HCEC 1CT (cell line): ENCODE data around the gene MYL4.
A peak's percentile ranks its signal among the peaks of the same experiment; 100 is the strongest.
"Not testable (repeated sequence)": the region's sequence is repeated elsewhere in the genome, so short reads cannot be mapped to it uniquely, and the experiment has no call there.

Source experiments
- DNase-seq: peaks from one replicate; pipeline ENCODE4 v3.0.0-alpha.2; 2017

The MYL4 gene

DNA sequence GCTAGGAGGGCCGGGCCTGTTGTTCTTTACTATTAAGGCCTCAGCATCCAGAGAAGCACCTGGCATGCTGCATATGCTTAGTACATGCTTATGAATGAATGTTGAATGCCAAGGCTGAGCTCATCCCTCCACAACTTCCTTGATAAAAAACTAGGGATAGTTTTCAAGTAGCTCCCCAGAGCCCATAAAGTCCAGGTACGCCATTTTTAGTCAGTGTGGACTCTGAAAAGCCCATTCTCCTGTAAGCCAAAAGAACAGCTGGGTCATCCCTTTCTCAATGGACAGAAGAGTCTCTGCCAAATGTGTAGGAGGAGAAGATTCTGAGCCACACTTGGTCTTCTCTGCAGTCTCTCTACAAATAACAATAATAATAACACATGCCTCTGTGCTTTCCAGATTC, 35.5 kb downstream of the MYL4 start:
- DNase-seq, result no peak

DNA sequence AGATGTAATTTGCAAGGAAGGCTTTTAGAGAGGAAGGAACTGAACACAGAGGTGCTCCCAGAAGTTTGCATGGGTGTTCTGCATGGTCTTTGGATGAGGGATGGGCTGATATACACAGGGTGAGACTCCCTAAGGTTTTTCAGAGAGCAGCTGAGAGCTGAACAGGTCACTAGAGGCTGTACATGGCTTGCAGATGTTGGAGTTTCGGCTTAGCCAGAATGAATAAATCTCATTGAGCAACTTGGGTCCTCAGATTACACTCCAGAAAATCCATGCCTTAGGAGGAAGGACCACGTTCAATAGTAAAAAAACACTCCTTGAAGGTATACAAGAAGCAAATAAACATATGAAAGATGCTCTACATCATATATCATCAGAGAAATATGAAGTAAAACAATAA, 37.0 kb downstream of the MYL4 start:
- no peak for DNase-seq

DNA sequence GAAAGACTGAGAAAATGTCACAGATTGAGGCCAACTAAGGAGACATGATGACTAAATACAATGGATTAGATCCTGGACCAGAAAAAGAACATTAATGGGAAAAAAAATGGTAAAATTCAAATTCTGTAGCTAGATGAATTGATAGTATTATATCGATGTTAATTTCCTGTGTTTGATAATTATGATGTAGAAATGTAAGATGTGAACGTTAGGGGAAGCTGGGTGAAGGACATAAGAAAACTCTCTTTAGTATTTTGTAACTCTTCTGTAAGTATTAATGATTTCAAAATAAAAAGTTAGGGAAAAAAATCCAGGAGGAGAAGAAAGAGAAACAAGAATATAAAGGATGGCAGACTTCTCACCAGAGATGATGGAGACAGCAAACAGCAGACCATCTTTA, 41.7 kb downstream of the MYL4 start:
- DNase-seq, result no peak

DNA sequence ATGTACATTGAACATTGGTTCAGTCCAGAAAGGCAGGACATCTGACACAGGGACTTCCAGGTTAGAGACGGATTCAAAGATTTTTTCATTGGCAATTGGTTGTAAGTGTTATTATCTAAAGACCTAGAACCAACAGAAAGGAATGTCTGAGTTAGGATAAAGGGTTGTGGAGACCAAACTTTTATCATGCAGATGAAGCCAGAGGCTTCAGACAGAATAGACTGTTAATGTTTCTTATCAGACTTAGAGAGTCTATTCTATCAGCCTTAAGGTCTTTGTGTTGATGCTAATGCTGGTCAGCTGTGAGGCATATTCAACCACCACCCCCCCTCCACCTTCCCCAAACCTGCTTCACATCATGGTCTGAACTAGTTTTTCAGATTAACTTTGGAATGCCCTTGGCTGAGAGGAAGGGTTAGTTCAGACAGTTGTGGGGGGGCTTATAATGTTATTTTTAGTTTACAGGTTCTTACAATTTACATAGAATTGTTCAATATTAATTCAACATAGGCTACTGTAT, 42.3 kb downstream of the MYL4 start:
- DNase-seq, result no peak

DNA sequence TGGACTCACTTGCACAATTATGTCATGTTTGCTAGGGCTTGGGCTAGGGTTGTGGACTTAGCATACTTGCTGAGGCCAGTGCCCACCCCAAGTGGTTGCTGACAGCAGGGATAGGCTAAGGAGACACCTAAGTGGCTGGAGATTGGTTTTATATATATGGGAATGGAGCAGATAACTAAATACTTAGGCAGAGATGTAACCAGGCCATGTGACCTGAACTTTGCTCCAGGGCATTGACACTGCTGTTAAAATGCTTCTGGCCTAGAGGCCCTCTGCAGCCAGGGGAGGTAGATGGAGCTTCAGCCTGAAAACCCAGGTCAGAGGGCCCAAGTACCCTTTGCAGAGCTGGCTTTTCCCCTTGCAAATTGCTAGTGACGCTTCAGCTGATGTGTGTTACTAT, 43.1 kb downstream of the MYL4 start:
- no peak for DNase-seq

DNA sequence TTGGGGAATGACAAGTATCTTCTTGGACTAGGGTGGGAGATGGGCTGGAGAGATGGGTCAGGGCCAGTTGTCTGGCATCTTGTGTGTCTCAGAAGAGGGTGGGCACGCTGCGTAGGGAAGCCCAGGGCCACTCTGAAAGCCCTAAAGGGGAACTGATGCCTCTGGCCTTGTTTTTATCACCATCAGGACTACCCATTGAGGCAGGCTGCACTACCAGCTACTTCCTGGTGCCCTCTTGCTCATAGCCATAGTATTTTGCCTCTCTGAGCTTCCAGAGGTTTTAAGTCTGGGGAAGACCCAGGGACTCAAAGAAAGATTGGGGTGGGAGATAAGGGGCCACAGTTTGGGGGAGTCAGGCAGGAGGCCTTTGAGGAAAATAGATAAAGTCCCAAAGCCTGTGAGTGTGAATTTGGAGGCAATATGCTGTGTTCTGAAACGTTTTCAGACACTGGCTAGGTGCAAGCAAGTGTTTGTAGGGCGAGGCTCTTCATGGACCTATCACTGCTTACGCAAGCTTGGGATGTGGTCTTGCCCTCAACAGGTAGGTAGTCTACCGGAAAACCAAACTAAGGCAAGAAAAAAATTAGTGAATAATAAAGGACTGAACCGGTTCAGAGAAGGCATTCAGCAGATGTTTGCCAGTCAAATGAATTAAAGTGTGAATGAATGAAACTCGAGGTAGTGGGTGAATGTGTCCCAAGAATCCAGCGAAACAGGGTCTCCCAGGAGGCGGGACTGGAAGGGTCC, 43.8 kb downstream of the MYL4 start:
- DNase-seq, result no peak

DNA sequence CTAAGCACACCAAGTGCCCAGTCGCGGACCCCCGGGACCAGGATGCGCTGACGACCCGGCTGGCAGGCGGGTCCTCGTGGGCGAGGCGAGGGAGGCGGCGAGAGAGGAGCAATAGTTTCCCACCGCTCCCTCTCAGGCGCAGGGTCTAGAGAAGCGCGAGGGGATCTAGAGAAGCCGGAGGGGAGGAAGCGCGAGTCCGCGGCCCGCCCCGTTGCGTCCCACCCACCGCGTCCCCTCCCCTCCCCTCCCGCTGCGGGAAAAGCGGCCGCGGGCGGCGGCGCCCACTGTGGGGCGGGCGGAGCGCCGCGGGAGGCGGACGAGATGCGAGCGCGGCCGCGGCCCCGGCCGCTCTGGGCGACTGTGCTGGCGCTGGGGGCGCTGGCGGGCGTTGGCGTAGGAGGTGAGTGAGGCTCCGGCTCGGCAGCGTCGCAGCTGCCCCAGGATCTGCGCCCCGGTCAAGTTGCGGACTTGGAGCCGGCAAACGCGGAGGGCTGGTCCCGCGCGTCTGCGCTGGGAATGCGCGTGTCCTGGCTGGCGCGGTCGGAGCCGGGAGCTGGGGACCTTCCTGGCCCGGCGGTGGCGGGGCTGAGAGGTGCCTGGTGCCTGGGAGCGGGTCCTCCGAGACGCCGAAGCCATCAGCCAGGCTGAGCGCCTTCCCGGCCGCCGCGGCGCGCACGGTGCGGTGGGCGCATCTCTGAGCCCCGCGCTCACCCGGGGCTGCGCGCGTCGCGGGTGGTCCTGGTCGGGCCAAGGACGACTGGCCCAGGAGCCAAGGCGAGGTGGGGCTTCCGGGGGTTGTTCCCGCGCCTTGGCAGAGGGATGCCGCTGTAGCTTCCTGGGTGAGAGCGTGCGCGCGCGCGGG, 44.6 kb downstream of the MYL4 start, which contains the start of gene ITGB3:
TSS of gene ITGB3 (plus strand) at position 287 of the 862 bp plus-strand sequence. CDS start at position 322, 35 bp downstream.
- DNase-seq, result peak; percentile 87

DNA sequence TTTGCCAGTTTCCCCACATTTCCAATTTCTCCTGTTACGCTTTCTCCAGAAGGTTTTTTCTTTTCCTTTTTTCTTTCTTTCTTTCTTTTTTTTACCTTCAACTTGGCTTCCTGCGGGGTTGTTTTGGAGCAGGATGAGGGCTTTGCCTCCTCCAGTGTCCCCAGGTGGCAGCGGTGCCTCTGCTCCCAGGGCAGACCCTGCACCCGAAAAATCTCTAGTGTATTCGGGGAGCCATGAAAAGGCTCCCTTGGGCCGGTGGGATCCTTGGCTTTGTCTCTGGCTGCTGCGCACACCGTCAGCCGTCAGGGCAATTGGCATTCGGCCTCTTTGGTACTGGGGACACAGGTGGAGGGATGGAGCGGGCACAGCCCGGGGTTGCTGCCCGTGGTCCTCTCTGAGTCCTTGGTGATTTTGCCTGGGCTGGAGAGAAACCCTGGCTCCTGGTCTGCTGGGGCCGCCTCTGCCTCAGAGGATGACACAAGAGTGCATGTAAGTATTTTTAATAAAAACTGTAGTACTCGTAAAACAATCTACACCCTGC, 45.3 kb downstream of the MYL4 start:
- no peak for DNase-seq

DNA sequence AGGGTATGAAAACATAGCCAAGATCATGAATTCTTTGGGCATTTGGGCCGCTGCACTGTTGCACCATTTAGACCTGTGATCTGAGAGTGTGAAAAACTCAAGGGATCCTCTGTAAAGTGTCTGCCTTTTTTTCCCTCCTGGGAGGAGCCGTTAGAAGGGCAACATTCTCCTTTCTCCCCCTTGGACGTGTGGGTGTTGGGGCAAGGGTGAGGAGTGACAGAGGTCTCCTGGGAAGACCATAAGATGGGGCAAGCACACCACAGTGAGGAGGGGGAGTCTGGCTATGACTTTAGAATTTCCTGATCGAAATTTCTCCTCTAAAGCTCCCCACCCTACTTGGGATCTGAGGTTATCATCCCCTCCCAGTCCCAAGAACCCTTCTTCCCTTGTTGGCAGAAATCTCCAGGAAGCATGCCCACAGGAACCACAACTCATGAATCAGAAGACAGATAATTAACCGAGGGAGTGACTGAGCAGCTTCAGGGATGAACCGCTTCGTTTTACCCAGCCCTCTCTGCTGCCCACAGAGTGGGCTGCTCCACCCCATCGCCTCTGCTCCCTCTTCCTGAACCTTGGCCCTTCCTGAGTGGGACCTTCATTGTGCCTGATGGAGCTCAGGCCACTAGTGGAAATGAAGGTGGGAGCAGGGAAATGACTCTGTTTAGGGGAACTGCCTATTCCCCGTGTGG, 48.6 kb downstream of the MYL4 start:
- DNase-seq, result peak; percentile 77

DNA sequence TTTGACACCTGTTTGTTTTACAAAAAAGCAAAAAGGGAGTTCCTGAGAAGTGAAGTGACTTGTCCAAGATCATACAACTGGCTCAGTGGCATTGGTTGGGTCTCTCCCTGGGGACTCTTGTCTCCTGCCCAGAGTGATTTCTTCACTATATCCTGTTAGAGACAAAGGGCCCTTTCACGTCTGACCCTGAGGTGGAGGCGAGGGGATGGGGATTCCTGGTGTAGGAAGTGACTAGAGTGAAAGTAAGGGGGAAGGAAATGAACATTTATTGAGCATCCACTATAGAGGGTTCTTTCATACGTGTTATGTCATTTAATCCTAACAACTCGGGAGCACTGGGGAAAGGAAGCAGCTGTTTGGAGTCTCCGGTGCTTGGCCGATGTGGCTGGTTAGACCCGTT, 53.4 kb downstream of the MYL4 start:
- DNase-seq, result no peak

DNA sequence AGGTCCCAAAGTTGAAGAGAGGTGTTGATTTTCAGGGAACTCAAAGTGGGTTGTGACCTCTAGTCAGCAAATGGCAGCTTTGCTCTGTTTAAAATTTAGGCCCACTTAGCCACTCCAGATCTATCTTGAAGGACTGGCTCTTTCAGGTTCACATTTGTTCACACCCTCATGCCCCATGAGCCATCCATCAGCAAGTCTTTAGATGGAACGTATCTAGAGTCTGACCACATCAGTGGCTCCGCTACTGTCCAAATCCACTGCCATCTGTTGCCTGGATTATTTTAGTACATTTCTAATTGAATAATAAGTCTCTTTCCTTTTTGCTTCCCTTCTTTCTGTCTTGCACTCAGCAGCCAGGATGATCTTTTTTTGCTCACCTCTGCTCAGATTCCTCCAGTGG, 55.0 kb downstream of the MYL4 start:
- DNase-seq, result no peak

DNA sequence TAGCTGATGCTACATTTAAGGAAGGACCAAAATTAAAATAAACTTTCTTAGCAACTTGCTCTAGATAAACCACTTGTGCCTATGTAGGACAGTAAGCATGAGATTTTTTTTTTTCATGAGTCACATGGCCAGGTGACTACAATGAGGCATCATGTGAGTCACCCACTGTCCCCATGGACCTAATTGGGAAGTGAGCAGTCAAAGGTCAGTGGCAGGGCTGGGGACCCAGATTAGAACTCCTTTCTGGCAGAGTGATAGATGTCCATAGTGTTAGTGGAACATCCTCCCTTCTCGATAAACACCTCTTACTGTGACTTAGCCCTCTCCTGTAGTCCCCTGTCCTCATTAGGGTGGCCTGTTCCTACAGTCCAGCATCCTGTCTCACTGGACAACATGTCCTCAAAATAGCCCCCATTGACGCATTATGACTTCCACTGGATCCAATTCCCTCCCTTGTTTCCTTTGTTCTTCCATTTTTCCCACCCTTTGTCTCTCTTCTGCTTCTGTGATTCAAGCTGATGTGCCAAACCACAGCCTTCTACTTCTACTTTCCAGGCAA, 56.9 kb downstream of the MYL4 start:
- peak; percentile 56 for DNase-seq

DNA sequence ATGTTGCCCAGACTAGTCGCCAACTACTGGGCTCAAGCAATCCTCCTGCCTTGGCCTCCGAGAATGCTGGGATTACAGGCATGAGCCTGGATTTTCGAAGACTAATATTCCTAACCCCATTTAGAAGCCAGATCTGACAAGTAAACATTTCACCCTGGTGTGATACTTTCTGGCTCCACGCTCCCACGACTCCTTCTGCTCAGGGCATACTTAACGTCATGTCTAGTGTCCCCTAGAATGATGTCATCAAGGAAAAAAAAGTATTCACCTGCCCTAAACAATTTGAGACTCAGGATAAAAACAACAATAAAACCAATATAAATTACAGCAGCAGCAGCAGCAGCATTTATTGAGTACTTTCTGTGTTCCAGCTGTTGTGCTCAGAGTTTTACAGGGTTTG, 57.6 kb downstream of the MYL4 start:
- DNase-seq, result peak; percentile 22

DNA sequence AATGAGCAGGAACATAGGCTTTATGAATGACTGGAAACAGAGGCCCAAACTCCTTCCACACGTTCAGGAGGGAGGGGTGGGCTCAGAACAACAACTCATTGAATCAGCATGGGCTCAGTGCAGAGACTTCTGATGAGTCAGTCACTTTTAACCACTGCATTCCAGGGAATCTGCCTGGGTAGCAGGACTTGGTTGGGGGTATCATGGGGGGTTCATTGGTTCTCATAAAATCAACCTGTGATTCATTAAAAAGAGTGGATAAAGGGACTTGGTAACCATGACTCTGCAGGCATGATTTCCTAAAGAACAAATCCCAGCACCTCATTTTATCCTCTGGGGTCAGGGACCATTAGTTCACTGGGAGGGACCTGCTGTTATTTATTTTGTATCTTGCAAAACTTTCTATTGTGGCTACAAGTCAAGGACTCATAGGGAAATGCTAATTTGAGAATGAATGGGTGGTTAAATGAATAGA, 58.2 kb downstream of the MYL4 start:
- DNase-seq, result peak; percentile 93

DNA sequence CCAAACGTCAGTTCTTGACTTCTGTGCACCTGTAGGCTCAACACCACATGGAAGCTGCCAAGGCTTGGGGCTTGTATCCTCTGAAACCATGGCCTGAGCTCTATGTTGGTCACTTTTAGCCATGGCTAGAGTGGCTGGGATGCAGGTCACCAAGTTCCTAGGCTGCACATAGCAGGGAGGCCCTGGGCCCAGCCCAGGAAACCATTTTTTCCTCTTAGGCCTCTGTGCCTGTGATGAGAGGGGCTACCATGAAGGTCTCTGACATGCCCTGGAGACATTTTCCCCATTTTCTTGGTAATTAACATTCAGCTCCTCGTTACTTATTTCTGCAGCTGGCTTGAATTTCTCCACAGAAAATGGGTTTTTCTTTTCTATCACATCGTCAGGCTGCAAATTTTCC, 59.8 kb downstream of the MYL4 start:
- DNase-seq, result not testable (repeated sequence)

DNA sequence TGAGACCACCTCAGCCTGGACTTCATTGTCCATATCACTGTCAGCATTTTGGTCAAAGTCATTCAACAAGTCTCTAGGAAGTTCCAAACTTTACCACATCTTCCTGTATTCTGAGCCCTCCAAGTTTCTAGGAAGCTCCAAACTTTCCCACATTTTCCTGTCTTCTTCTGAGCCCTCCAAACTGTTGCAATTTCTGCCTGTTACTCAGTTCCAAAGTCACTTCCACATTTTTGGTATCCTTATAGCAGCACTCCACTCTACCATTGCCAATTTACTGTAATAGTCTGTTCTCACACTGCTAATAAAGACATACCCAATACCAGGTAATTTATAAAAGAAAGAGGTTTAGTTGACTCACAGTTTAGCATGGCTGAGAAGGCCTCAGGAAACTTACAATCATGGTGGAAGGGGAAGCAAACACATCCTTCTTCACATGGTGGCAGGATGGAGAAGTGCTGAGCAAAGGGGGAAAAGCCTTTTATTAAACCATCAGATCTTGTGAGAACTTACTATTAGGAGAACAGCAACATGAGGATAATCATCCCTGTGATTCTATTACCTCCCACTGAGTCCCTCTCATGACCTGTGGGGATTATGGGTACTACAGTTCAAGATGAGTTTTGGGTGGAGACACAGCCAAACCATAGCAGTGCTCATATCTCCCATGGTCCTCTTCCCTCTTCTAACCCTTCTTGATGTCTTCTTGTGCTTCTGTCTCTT, 60.6 kb downstream of the MYL4 start:
- DNase-seq, result not testable (repeated sequence)

DNA sequence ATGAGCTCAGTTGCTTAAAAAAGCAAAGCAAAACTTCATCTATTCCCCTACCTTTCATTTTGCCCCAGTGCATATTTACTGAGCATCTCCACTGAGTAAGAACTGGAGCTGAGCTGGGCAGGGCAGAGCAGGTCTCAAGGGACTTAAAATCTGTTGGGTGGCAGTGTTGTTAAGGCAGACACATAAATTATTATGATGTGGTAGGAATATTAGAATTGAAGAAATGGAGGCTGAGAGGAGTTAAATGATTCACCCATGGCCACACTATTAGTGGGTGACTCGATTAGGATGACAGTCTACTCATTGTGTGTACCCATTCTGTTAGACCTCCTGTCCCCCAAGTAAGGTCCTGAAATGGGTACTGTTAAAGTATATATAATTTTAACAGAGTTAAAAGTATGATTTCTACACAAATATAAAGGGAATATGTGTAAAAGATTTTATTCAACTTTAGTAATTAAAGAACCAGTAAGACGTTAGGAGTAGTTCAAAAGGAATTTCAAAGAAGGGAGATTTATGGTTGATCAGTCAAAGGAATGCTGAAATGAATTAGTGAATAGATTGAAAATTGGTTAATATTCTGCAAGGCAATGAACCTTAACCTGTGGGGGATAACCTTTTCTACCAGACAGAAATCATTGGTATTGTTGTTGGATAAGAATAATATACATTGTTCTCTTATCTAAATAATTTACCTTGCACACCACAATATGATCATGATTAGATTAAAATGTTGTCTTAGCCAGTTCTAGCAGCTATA, 62.0 kb downstream of the MYL4 start:
- DNase-seq, result no peak

DNA sequence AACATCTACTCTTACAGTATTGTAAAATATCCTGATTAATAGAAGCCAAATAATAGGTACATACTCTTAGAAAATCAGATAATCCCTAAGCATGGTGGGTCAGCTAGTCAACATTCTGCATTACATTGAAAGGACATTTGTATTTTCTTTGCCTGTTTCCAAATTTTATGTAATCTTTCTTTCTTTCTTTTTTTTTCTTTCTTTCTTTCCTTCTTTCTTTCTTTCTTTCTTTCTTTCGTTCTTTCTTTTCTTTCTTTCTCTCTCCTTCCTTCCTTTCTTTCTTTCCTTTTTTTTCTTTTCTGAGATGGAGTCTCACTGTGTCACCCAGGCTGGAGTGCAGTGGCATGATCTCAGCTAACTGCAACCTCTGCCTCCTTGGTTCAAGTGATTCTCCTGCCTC, 63.3 kb downstream of the MYL4 start:
- DNase-seq, result no peak

DNA sequence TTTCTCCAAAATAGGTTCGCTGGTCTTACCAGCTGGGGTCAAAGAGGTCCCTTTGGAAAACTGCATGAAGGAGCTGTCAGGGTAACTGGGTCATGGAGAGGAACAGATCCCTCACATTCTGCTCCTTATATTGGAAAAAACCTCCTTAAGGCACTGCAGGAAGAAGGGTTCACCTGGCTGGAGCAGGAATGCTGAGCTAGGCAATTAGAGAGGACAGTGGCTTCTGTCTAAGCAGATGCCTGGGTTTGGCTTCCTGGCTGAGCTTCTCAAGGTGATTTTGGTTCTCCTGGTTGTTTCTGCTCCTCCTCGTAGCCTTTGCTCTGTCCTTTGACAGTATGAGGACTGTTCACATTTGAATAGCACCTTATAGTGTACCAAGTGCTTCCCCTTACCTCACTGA, 64.1 kb downstream of the MYL4 start:
- DNase-seq, result no peak
